Fibroblast of lung (primary cell): ENCODE data around the gene NDST3.

ENCODE experiments used
- EZH2 ChIP-seq: IDR thresholded peaks from 2 replicates; pipeline ENCODE4 v1.5.1; 2012; ENCODE audit warnings: low read length, control low read depth, mild to moderate bottlenecking; ENCODE audit errors: missing control alignments
- TF ChIP-seq, protein P1 (sequence below), 2 donors: IDR thresholded peaks in 1 of 2; conservative IDR thresholded peaks in 1 of 2; 1 replicate in 1 of 2; 2 replicates in 1 of 2; pipeline ENCODE4 v1.5.1; 2011 to 2012; ENCODE audit warnings: low read length in 2 of 2, control low read depth in 1 of 2, inconsistent platforms in 1 of 2, low read depth in 1 of 2, mild to moderate bottlenecking in 1 of 2

DNA sequence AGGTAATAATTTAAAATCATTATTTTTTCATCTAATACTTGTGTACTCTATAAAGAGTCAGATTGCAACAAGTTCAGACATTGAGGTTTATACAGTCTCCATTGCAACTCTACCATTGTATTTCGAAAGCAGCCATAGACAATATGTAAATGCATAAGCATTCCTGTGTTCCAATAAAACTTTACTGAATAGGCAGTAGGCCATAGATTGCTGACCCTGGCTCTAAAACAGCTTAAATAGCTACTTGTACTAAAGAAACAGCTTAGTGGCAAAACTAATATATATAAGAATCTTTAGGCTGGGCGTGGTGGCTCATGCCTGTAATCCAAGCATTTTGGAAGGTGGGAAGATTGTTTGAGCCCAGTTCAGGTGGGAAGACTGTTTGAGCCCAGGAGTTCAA, 203.2 kb downstream of the NDST3 start:
- TF ChIP-seq, protein P1, sequence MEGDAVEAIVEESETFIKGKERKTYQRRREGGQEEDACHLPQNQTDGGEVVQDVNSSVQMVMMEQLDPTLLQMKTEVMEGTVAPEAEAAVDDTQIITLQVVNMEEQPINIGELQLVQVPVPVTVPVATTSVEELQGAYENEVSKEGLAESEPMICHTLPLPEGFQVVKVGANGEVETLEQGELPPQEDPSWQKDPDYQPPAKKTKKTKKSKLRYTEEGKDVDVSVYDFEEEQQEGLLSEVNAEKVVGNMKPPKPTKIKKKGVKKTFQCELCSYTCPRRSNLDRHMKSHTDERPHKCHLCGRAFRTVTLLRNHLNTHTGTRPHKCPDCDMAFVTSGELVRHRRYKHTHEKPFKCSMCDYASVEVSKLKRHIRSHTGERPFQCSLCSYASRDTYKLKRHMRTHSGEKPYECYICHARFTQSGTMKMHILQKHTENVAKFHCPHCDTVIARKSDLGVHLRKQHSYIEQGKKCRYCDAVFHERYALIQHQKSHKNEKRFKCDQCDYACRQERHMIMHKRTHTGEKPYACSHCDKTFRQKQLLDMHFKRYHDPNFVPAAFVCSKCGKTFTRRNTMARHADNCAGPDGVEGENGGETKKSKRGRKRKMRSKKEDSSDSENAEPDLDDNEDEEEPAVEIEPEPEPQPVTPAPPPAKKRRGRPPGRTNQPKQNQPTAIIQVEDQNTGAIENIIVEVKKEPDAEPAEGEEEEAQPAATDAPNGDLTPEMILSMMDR (conservative IDR thresholded peaks at IDR 0.05 in 1 of 2, IDR thresholded peaks at IDR 0.05 in 1 of 2; ENCODE audit: low read depth in 1 of 2, low read length in 2 of 2), result no peak
- no peak for TF ChIP-seq EZH2
